Fibroblast of lung (primary cell): Measurements from ENCODE around the gene PTHLH.

ENCODE experiments used
- CTCF ChIP-seq, 2 donors: IDR thresholded peaks in 1 of 2; conservative IDR thresholded peaks in 1 of 2; 1 replicate in 1 of 2; 2 replicates in 1 of 2; pipeline ENCODE4 v1.5.1; 2011 to 2012; ENCODE audit warnings: low read length in 2 of 2, control low read depth in 1 of 2, inconsistent platforms in 1 of 2, low read depth in 1 of 2, mild to moderate bottlenecking in 1 of 2
- EZH2 ChIP-seq: IDR thresholded peaks from 2 replicates; pipeline ENCODE4 v1.5.1; 2012; ENCODE audit warnings: low read length, control low read depth, mild to moderate bottlenecking; ENCODE audit errors: missing control alignments

GRCh38 chr12:27924350-27925135 is 48.0 kb downstream of the PTHLH start:
- TF ChIP-seq CTCF (conservative IDR thresholded peaks at IDR 0.05 in 1 of 2, IDR thresholded peaks at IDR 0.05 in 1 of 2; ENCODE audit: low read depth in 1 of 2, low read length in 2 of 2) (no peak), EZH2 (no peak)
